GM23338 (cell line): ENCODE measurements around the gene PDZK1IP1.
"Not testable (repeated sequence)": the region's sequence is repeated elsewhere in the genome, so short reads cannot be mapped to it uniquely, and the experiment has no call there.

ENCODE experiments used
- CREB1 ChIP-seq: fragments of 250-450 bp; sonication (Bioruptor Pico); IDR thresholded peaks from 2 replicates; pipeline ENCODE4 v1.5.0; 2020; ENCODE audit warnings: low read depth, mild to moderate bottlenecking, moderate library complexity
- EZH2 ChIP-seq: fragments of 200-600 bp; sonication (generic); IDR thresholded peaks from one replicate; pipeline ENCODE4 v1.8.0; 2017; ENCODE audit warnings: antibody characterized with exemption, mild to moderate bottlenecking, low read depth; ENCODE audit not compliant: unreplicated experiment
- EZH2phosphoT487 ChIP-seq: fragments of 200-600 bp; sonication (generic); IDR thresholded peaks from one replicate; pipeline ENCODE4 v1.8.1; 2018; ENCODE audit warnings: antibody characterized with exemption; ENCODE audit not compliant: unreplicated experiment
- POLR2AphosphoS5 ChIP-seq: IDR thresholded peaks from 2 replicates; pipeline ENCODE4 v1.6.1; 2016; ENCODE audit warnings: antibody characterized with exemption, low read depth
- ZNF331 ChIP-seq: fragments of 250-450 bp; sonication (Bioruptor Pico); IDR thresholded peaks from 2 replicates; pipeline ENCODE4 v1.5.0; 2020; ENCODE audit warnings: low read depth, mild to moderate bottlenecking, moderate library complexity
- TF ChIP-seq, protein P1 (sequence below), 2 experiments: fragments of 200-600 bp in 1 of 2; sonication (generic) in 1 of 2; conservative IDR thresholded peaks; 2 replicates each; pipeline versions ENCODE4 v1.5.1 to v1.6.1; 2016 to 2017; ENCODE audit warnings: antibody characterized with exemption in 2 of 2, low read depth in 2 of 2, mild to moderate bottlenecking in 2 of 2, moderate library complexity in 1 of 2
- TF ChIP-seq, protein P2 (sequence below): IDR thresholded peaks from one replicate; pipeline ENCODE4 v1.6.1; 2018; ENCODE audit warnings: antibody characterized with exemption; ENCODE audit not compliant: unreplicated experiment
- TF ChIP-seq, protein P3 (sequence below): IDR thresholded peaks from 2 replicates; pipeline ENCODE4 v1.6.1; 2016; ENCODE audit warnings: antibody characterized with exemption

DNA sequence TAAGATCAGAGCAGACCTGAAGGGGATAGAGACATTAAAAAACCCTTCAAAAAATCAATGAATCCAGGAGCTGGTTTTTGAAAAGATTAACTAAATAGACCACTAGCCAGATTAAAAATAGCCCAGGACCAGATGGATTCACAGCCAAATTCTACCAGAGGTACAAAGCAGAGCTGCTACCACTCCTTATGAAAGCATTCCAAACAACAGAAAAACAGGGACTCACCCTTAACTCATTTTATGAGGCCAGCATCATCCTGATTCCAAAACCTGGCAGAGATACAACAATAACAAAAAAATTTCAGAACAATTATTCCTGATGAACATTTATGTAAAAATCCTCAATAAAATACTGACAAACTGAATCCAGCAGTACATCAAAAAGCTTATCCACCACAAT is 33.4 kb downstream of the PDZK1IP1 start:
- TF ChIP-seq, protein P1, sequence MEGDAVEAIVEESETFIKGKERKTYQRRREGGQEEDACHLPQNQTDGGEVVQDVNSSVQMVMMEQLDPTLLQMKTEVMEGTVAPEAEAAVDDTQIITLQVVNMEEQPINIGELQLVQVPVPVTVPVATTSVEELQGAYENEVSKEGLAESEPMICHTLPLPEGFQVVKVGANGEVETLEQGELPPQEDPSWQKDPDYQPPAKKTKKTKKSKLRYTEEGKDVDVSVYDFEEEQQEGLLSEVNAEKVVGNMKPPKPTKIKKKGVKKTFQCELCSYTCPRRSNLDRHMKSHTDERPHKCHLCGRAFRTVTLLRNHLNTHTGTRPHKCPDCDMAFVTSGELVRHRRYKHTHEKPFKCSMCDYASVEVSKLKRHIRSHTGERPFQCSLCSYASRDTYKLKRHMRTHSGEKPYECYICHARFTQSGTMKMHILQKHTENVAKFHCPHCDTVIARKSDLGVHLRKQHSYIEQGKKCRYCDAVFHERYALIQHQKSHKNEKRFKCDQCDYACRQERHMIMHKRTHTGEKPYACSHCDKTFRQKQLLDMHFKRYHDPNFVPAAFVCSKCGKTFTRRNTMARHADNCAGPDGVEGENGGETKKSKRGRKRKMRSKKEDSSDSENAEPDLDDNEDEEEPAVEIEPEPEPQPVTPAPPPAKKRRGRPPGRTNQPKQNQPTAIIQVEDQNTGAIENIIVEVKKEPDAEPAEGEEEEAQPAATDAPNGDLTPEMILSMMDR (conservative IDR thresholded peaks at IDR 0.05; ENCODE audit: low read depth in 2 of 2): not testable (repeated sequence)
- TF ChIP-seq EZH2phosphoT487; EZH2; POLR2AphosphoS5; CREB1 (CRISPR knock-in tag); ZNF331 (CRISPR knock-in tag): not testable (repeated sequence)
- TF ChIP-seq, protein P2, sequence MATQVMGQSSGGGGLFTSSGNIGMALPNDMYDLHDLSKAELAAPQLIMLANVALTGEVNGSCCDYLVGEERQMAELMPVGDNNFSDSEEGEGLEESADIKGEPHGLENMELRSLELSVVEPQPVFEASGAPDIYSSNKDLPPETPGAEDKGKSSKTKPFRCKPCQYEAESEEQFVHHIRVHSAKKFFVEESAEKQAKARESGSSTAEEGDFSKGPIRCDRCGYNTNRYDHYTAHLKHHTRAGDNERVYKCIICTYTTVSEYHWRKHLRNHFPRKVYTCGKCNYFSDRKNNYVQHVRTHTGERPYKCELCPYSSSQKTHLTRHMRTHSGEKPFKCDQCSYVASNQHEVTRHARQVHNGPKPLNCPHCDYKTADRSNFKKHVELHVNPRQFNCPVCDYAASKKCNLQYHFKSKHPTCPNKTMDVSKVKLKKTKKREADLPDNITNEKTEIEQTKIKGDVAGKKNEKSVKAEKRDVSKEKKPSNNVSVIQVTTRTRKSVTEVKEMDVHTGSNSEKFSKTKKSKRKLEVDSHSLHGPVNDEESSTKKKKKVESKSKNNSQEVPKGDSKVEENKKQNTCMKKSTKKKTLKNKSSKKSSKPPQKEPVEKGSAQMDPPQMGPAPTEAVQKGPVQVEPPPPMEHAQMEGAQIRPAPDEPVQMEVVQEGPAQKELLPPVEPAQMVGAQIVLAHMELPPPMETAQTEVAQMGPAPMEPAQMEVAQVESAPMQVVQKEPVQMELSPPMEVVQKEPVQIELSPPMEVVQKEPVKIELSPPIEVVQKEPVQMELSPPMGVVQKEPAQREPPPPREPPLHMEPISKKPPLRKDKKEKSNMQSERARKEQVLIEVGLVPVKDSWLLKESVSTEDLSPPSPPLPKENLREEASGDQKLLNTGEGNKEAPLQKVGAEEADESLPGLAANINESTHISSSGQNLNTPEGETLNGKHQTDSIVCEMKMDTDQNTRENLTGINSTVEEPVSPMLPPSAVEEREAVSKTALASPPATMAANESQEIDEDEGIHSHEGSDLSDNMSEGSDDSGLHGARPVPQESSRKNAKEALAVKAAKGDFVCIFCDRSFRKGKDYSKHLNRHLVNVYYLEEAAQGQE: not testable (repeated sequence)
- TF ChIP-seq, protein P3, sequence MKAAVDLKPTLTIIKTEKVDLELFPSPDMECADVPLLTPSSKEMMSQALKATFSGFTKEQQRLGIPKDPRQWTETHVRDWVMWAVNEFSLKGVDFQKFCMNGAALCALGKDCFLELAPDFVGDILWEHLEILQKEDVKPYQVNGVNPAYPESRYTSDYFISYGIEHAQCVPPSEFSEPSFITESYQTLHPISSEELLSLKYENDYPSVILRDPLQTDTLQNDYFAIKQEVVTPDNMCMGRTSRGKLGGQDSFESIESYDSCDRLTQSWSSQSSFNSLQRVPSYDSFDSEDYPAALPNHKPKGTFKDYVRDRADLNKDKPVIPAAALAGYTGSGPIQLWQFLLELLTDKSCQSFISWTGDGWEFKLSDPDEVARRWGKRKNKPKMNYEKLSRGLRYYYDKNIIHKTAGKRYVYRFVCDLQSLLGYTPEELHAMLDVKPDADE: not testable (repeated sequence)
